ENCODE measurements around the gene PTPN3. TPM values are rescaled to one million over a fixed set of nuclear protein-coding genes. Genes with fewer than 3 reads are reported as not detected.

Gene PTPN3
- total RNA-seq, 1 experiment from 2014 or later: 10.4 TPM

DNA sequence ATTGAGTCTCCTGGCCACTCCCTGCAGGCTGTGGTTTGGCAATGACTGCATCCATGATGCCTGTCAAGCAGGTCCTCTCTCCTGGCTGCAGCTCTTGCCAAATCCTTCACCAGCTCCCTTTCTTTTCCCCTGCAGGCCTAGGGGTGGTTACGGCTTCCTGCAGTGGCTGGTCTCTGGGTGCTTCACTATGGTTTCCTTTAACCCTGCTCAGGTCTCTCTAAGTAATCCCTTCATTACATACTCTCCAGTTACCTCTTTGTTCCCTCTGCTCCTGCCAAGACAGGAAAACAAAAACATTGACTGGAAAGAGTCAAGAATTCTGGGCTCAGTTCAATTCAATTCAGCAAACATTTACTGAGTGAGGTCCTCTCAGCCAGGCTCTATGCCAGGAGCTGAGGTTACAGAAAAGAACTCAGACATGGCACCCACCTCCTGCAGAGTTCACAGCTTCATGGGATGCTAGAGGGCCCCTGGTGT, 19.8 kb upstream of the PTPN3 start:
- Histone ChIP-seq H3K9me3 (ENCODE audit: control insufficient read depth, insufficient read depth, low read depth, low read length) (no peaks in the 10 kb centered on the region), H3K27ac (ENCODE audit: low read length) (no peak overlapping the region), H3K27me3 (ENCODE audit: control insufficient read depth, insufficient read depth, low read length) (no peaks in the 10 kb centered on the region), H3K36me3 (ENCODE audit: control insufficient read depth, insufficient read depth, low read length) (no peaks in the 10 kb centered on the region), H3K4me1 (ENCODE audit: control insufficient read depth, insufficient read depth, low read length) (no peaks in the 10 kb centered on the region), H3K4me3 (ENCODE audit: low read depth in 2 of 2, low read length in 2 of 2) (no peak overlapping the region)
- intact Hi-C loops (cut with micrococcal nuclease; ENCODE audit: unreplicated experiment) (no loop called here), in situ Hi-C loops (cut with HindIII; ENCODE audit: low pct_unique_long_range_greater_than_20kb, low sequenced_read_pairs) (no loop called here)
- ChIA-PET CTCF (no interaction called here), POLR2A (no interaction called here)
- ATAC-seq (no peak), DNase-seq (ENCODE audit: low read depth, low spot score) (no peak)
- BruUV-seq (replicated peaks): no TSS peak
- TF ChIP-seq, protein P1, sequence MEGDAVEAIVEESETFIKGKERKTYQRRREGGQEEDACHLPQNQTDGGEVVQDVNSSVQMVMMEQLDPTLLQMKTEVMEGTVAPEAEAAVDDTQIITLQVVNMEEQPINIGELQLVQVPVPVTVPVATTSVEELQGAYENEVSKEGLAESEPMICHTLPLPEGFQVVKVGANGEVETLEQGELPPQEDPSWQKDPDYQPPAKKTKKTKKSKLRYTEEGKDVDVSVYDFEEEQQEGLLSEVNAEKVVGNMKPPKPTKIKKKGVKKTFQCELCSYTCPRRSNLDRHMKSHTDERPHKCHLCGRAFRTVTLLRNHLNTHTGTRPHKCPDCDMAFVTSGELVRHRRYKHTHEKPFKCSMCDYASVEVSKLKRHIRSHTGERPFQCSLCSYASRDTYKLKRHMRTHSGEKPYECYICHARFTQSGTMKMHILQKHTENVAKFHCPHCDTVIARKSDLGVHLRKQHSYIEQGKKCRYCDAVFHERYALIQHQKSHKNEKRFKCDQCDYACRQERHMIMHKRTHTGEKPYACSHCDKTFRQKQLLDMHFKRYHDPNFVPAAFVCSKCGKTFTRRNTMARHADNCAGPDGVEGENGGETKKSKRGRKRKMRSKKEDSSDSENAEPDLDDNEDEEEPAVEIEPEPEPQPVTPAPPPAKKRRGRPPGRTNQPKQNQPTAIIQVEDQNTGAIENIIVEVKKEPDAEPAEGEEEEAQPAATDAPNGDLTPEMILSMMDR (IDR thresholded peaks at IDR 0.05): no peak
- TF ChIP-seq, protein P2, sequence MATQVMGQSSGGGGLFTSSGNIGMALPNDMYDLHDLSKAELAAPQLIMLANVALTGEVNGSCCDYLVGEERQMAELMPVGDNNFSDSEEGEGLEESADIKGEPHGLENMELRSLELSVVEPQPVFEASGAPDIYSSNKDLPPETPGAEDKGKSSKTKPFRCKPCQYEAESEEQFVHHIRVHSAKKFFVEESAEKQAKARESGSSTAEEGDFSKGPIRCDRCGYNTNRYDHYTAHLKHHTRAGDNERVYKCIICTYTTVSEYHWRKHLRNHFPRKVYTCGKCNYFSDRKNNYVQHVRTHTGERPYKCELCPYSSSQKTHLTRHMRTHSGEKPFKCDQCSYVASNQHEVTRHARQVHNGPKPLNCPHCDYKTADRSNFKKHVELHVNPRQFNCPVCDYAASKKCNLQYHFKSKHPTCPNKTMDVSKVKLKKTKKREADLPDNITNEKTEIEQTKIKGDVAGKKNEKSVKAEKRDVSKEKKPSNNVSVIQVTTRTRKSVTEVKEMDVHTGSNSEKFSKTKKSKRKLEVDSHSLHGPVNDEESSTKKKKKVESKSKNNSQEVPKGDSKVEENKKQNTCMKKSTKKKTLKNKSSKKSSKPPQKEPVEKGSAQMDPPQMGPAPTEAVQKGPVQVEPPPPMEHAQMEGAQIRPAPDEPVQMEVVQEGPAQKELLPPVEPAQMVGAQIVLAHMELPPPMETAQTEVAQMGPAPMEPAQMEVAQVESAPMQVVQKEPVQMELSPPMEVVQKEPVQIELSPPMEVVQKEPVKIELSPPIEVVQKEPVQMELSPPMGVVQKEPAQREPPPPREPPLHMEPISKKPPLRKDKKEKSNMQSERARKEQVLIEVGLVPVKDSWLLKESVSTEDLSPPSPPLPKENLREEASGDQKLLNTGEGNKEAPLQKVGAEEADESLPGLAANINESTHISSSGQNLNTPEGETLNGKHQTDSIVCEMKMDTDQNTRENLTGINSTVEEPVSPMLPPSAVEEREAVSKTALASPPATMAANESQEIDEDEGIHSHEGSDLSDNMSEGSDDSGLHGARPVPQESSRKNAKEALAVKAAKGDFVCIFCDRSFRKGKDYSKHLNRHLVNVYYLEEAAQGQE (IDR thresholded peaks at IDR 0.05; ENCODE audit: insufficient read depth in 1 of 2, low read depth in 2 of 2, low read length in 1 of 2): no peak
- TF ChIP-seq SIN3A (IDR thresholded peaks at IDR 0.05; ENCODE audit: borderline replicate concordance, insufficient read depth, low read depth, low read length) (no peak), TCF7L2 (IDR thresholded peaks at IDR 0.05; ENCODE audit: low read depth, low read length) (no peak), POLR2AphosphoS5 (IDR thresholded peaks at IDR 0.05; ENCODE audit: low read depth, low read length) (no peak)

DNA sequence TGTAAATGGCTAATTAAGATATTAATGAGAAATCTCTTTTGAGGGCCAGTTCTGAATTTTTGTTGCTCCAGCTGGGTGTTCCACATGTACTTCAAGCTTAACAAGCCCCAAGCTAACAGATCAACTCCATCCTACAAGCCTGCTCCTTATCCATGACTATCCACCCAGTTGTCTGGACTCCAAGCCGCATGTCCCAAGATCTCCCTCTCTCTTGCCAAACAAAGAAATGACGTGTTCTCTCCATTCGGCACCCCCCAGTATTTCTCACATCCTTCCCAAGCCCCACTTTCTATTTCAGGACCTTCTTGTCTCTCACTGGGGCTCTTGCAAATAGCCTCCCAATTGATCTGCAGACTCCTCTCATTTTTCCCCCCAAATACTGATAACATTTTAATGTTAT, 15.8 kb upstream of the PTPN3 start:
- Histone ChIP-seq H3K4me1 (ENCODE audit: control insufficient read depth, insufficient read depth, low read length) (no peaks in the 10 kb centered on the region), H3K27ac (ENCODE audit: low read length) (no peak overlapping the region), H3K9me3 (ENCODE audit: control insufficient read depth, insufficient read depth, low read depth, low read length) (no peaks in the 10 kb centered on the region), H3K36me3 (ENCODE audit: control insufficient read depth, insufficient read depth, low read length) (no peaks in the 10 kb centered on the region), H3K27me3 (ENCODE audit: control insufficient read depth, insufficient read depth, low read length) (no peaks in the 10 kb centered on the region), H3K4me3 (ENCODE audit: low read depth in 2 of 2, low read length in 2 of 2) (no peak overlapping the region)
- no peak for ATAC-seq
- intact Hi-C loops (cut with micrococcal nuclease; ENCODE audit: unreplicated experiment) (no loop called here), in situ Hi-C loops (cut with HindIII; ENCODE audit: low pct_unique_long_range_greater_than_20kb, low sequenced_read_pairs) (no loop called here)
- no TSS peak for BruUV-seq (replicated peaks)
- CTCF ChIA-PET: no interaction called here
- POLR2A ChIA-PET: interaction anchor here (0.6 kb wide), 1 partner anchor 27 kb away, joined by 9 read pairs; no protein-coding TSS in a partner anchor
- TF ChIP-seq, protein P2 (IDR thresholded peaks at IDR 0.05; ENCODE audit: insufficient read depth in 1 of 2, low read depth in 2 of 2, low read length in 1 of 2): no peak
- TF ChIP-seq POLR2AphosphoS5 (IDR thresholded peaks at IDR 0.05; ENCODE audit: low read depth, low read length) (no peak), TCF7L2 (IDR thresholded peaks at IDR 0.05; ENCODE audit: low read depth, low read length) (no peak), SIN3A (IDR thresholded peaks at IDR 0.05; ENCODE audit: borderline replicate concordance, insufficient read depth, low read depth, low read length) (no peak)
- TF ChIP-seq, protein P1 (IDR thresholded peaks at IDR 0.05): no peak
- no peak for DNase-seq (ENCODE audit: low read depth, low spot score)
